ENCODE data around the gene MAST3.

MAST3 gene

GRCh38 chr19:18097217-18097992 lies at the start of gene MAST3:
MAST3 (plus strand) TSS chr19:18097778; CDS start chr19:18097793, 15 bp downstream.
- DNase-seq = peak; percentile 51

GRCh38 chr19:18049385-18049784 lies 48.2 kb upstream of the MAST3 start:
- peak; percentile 60 for DNase-seq

GRCh38 chr19:18051887-18052286 lies 45.7 kb upstream of the MAST3 start:
- no peak for DNase-seq

- no peak for DNase-seq
Observed at GRCh38 chr19:18053576-18054219, 43.9 kb upstream of the MAST3 start.

GRCh38 chr19:18055967-18056366 lies 41.6 kb upstream of the MAST3 start:
- DNase-seq = no peak

- no peak for DNase-seq
Observed at GRCh38 chr19:18057557-18057956, 40.0 kb upstream of the MAST3 start.

- DNase-seq = peak; percentile 55
Observed at GRCh38 chr19:18058208-18059009, 39.2 kb upstream of the MAST3 start.

GRCh38 chr19:18059297-18059696 lies 38.3 kb upstream of the MAST3 start:
- DNase-seq = no peak

GRCh38 chr19:18059902-18060301 lies 37.7 kb upstream of the MAST3 start:
- DNase-seq = no peak

GRCh38 chr19:18060472-18060871 lies 37.1 kb upstream of the MAST3 start:
- DNase-seq = no peak

- DNase-seq = no peak
Observed at GRCh38 chr19:18062028-18062427, 35.5 kb upstream of the MAST3 start.

- no peak for DNase-seq
Observed at GRCh38 chr19:18063463-18063862, 34.1 kb upstream of the MAST3 start.

GRCh38 chr19:18065173-18065495 lies 32.4 kb upstream of the MAST3 start:
- no peak for DNase-seq

- no peak for DNase-seq
Observed at GRCh38 chr19:18068395-18068794, 29.2 kb upstream of the MAST3 start.

- no peak for DNase-seq
Observed at GRCh38 chr19:18069383-18069782, 28.2 kb upstream of the MAST3 start.

GRCh38 chr19:18070181-18070580 lies 27.4 kb upstream of the MAST3 start:
- peak; percentile 82 for DNase-seq

GRCh38 chr19:18072335-18072734 lies 25.2 kb upstream of the MAST3 start:
- DNase-seq = no peak

- no peak for DNase-seq
Observed at GRCh38 chr19:18073197-18073596, 24.4 kb upstream of the MAST3 start.

GRCh38 chr19:18074192-18074591 lies 23.4 kb upstream of the MAST3 start:
- DNase-seq = no peak

- DNase-seq = no peak
Observed at GRCh38 chr19:18083929-18084684, 13.5 kb upstream of the MAST3 start.

- no peak for DNase-seq
Observed at GRCh38 chr19:18085702-18086457, 11.7 kb upstream of the MAST3 start.

- no peak for DNase-seq
Observed at GRCh38 chr19:18086590-18087138, 10.9 kb upstream of the MAST3 start, which contains the start of gene IL12RB1. IL12RB1 (minus strand) TSS chr19:18086934; CDS start chr19:18086823, 111 bp downstream.

Data from NCI-H2029 treated with DMSO at 0.1 percent for 48 hours (cell line).